KMS-11 (cell line): Measurements from ENCODE around the gene TMEM245.
A peak's percentile ranks its signal among the peaks of the same experiment; 100 is the strongest.

Experiments
- H2AFZ ChIP-seq: fragments of 200-600 bp; sonication (generic); 2 replicates; pipeline ENCODE4 v1.6.1; 2016; ENCODE audit warnings: antibody characterized with exemption, mixed run types, low read depth
- H3K27ac ChIP-seq: fragments of 200-600 bp; sonication (generic); 2 replicates; pipeline ENCODE4 v1.6.1; 2016; ENCODE audit warnings: mild to moderate bottlenecking, mixed run types
- H3K27me3 ChIP-seq: fragments of 200-600 bp; sonication (generic); 2 replicates; pipeline ENCODE4 v1.6.1; 2017; ENCODE audit warnings: mild to moderate bottlenecking, low read depth, mixed run types, moderate library complexity; ENCODE audit not compliant: insufficient read depth
- H3K36me3 ChIP-seq: fragments of 200-600 bp; sonication (generic); 2 replicates; pipeline ENCODE4 v1.6.1; 2017; ENCODE audit warnings: mild to moderate bottlenecking, mixed run types; ENCODE audit not compliant: insufficient read depth
- H3K4me1 ChIP-seq: fragments of 200-600 bp; sonication (generic); 2 replicates; pipeline ENCODE4 v1.6.1; 2016; ENCODE audit warnings: mild to moderate bottlenecking, low read depth, mixed run types; ENCODE audit not compliant: poor library complexity, severe bottlenecking
- H3K4me2 ChIP-seq: fragments of 200-600 bp; sonication (generic); 2 replicates; pipeline ENCODE4 v1.7.0; 2016; ENCODE audit warnings: mild to moderate bottlenecking, mixed run types
- H3K4me3 ChIP-seq: fragments of 200-600 bp; sonication (generic); IDR thresholded peaks from 2 replicates; pipeline ENCODE4 v1.6.1; 2017; ENCODE audit warnings: low read depth, low read length, mixed read lengths; ENCODE audit not compliant: insufficient read depth
- H3K79me2 ChIP-seq: fragments of 200-600 bp; sonication (generic); 2 replicates; pipeline ENCODE4 v1.6.1; 2016; ENCODE audit warnings: low read depth, mixed run types; ENCODE audit not compliant: insufficient read depth
- H3K9ac ChIP-seq: fragments of 200-600 bp; sonication (generic); 2 replicates; pipeline ENCODE4 v1.6.1; 2016; ENCODE audit warnings: mild to moderate bottlenecking, mixed run types
- H4K20me1 ChIP-seq: fragments of 200-600 bp; sonication (generic); 2 replicates; pipeline ENCODE4 v1.6.1; 2016; ENCODE audit warnings: mild to moderate bottlenecking, mixed run types; ENCODE audit not compliant: insufficient read depth
- TF ChIP-seq, protein P1 (sequence below): fragments of 200-600 bp; sonication (generic); conservative IDR thresholded peaks from 2 replicates; pipeline ENCODE4 v1.6.1; 2017; ENCODE audit warnings: low read depth, mild to moderate bottlenecking, antibody characterized with exemption, low read length, moderate library complexity, mixed read lengths

The TMEM245 gene

DNA sequence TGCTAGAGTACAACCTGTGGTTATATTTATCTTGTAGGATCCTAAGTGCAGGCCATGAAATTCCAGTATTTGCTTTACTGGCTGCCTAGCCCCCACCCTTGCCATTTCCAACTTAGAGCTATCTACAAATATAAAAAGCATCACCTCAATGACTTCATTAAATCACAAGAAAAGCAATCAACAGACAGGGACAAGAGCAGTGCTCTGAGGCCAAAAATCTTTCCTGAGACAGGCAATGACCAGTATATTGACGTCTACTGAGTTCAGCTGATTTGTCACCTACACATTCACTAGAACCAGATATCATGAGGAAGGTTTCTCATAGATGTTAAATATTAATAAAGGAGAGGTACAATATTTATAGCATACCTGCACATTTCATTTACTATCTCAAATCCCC, 68.0 kb downstream of the TMEM245 start:
- TF ChIP-seq, protein P1, sequence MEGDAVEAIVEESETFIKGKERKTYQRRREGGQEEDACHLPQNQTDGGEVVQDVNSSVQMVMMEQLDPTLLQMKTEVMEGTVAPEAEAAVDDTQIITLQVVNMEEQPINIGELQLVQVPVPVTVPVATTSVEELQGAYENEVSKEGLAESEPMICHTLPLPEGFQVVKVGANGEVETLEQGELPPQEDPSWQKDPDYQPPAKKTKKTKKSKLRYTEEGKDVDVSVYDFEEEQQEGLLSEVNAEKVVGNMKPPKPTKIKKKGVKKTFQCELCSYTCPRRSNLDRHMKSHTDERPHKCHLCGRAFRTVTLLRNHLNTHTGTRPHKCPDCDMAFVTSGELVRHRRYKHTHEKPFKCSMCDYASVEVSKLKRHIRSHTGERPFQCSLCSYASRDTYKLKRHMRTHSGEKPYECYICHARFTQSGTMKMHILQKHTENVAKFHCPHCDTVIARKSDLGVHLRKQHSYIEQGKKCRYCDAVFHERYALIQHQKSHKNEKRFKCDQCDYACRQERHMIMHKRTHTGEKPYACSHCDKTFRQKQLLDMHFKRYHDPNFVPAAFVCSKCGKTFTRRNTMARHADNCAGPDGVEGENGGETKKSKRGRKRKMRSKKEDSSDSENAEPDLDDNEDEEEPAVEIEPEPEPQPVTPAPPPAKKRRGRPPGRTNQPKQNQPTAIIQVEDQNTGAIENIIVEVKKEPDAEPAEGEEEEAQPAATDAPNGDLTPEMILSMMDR: no peak
- no peaks in the 10 kb centered on the region for H3K79me2 ChIP-seq
- H3K27me3 ChIP-seq: no peaks in the 10 kb centered on the region
- no peak overlapping the region for H2AFZ ChIP-seq
- H3K36me3 ChIP-seq: peaks cover 1% of the 10 kb centered on the region; the same call in 1 of the 2 replicates
- peak overlapping the region; percentile 44; the same call in 1 of the 2 replicates for H3K27ac ChIP-seq
- H4K20me1 ChIP-seq: no peaks in the 10 kb centered on the region
- peak overlapping the region; percentile 49; the same call in 1 of the 2 replicates for H3K4me2 ChIP-seq
- H3K4me3 ChIP-seq: no peak overlapping the region
- H3K9ac ChIP-seq: no peak overlapping the region
- H3K4me1 ChIP-seq: peaks cover 22% of the 10 kb centered on the region

DNA sequence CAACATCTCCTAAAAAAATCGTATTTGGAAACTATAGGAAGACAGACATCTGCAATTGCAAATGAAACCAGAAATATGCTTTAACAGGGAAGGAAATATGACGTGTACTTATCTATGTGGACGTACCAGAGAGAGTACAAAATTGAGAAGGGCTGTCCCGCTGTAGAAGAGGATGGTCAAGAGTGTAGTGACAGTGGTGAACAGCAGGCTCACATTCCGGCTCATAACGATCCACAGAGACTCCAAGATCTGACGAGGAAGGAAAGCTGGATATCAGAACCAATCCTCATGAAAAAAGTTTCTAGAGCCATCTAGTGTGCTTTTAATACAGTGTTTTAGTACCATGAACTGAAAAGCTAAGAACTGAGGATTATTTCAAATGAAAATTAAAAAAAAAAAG, 69.3 kb downstream of the TMEM245 start:
- H3K79me2 ChIP-seq: no peaks in the 10 kb centered on the region
- no peak overlapping the region for H2AFZ ChIP-seq
- no peak overlapping the region for H3K9ac ChIP-seq
- H3K4me3 ChIP-seq: no peak overlapping the region
- H4K20me1 ChIP-seq: no peaks in the 10 kb centered on the region
- TF ChIP-seq, protein P1: no peak
- no peaks in the 10 kb centered on the region for H3K36me3 ChIP-seq
- H3K27me3 ChIP-seq: no peaks in the 10 kb centered on the region
- peaks cover 22% of the 10 kb centered on the region for H3K4me1 ChIP-seq
- H3K27ac ChIP-seq: no peak overlapping the region
- H3K4me2 ChIP-seq: no peak overlapping the region

DNA sequence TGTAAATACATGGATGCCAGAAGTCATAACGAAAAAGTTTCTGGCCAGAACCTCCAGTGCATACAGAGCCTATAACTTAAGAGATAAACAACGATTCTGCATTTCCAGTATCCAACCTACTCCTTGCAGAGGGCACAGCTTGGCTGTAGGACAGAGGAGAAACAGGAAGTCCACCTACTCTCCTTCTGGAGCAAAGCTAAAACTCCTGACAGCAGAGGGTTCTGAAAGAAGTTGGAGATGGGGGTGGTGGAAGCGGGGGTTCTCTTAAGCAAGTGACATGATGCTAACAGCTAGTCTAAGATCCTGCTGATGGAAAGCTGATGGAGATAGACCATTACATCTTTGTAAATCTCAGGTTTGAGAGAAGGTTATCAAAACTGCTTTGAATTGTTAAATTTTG, 70.9 kb downstream of the TMEM245 start:
- TF ChIP-seq, protein P1: no peak

DNA sequence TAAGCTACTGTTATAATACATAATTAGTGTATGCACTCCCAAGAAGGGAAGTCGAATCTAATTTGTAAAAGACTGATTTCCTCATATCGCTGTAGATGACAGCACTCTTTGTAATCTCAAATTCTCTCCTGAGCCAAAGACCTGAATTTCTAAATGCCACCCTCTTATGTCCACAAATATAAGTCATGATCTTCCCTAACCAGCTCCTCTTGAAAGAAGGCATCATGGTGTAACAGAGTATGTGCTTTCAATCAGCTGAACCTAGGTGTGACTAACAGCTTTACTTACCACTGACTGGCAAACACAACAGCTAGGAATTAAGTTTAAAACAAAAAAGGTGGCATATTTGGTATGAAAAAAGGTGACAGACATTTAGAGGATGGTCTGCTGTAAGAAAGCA, 72.5 kb downstream of the TMEM245 start:
- H3K4me2 ChIP-seq: no peak overlapping the region
- no peaks in the 10 kb centered on the region for H3K79me2 ChIP-seq
- peaks cover 9% of the 10 kb centered on the region for H3K4me1 ChIP-seq
- H2AFZ ChIP-seq: no peak overlapping the region
- H3K4me3 ChIP-seq: no peak overlapping the region
- H3K36me3 ChIP-seq: no peaks in the 10 kb centered on the region
- no peaks in the 10 kb centered on the region for H3K27me3 ChIP-seq
- TF ChIP-seq, protein P1: no peak
- no peaks in the 10 kb centered on the region for H4K20me1 ChIP-seq
- H3K9ac ChIP-seq: no peak overlapping the region
- no peak overlapping the region for H3K27ac ChIP-seq

More for the DNA sequence above, 70.9 kb downstream of the TMEM245 start:
- H3K36me3 ChIP-seq: no peaks in the 10 kb centered on the region
- H3K27ac ChIP-seq: no peak overlapping the region
- no peak overlapping the region for H3K4me2 ChIP-seq
- no peaks in the 10 kb centered on the region for H3K27me3 ChIP-seq
- no peak overlapping the region for H3K9ac ChIP-seq
- H2AFZ ChIP-seq: no peak overlapping the region
- H3K79me2 ChIP-seq: no peaks in the 10 kb centered on the region
- peaks cover 22% of the 10 kb centered on the region for H3K4me1 ChIP-seq
- H4K20me1 ChIP-seq: no peaks in the 10 kb centered on the region
- H3K4me3 ChIP-seq: no peak overlapping the region
